ENCODE results near the gene TCERG1L.

Gene TCERG1L

GRCh38 chr10:131224106-131224505, 87.4 kb downstream of the TCERG1L start:
- Histone ChIP-seq H3K36me3 (ENCODE audit: control insufficient read depth, insufficient read depth, low read length) (no peaks in the 10 kb centered on the region), H3K9ac (ENCODE audit: low read length) (no peak overlapping the region), H3K4me1 (ENCODE audit: control insufficient read depth, insufficient read depth, low read length) (no peaks in the 10 kb centered on the region), H3K27me3 (ENCODE audit: control insufficient read depth, insufficient read depth, low read length) (no peaks in the 10 kb centered on the region), H3K4me3 (ENCODE audit: low read depth, low read length) (no peak overlapping the region), H3K9me3 (ENCODE audit: control insufficient read depth, insufficient read depth, low read depth, low read length) (no peaks in the 10 kb centered on the region), H3K27ac (ENCODE audit: low read depth, low read length) (no peak overlapping the region)

- Histone ChIP-seq H3K27me3 (ENCODE audit: control insufficient read depth, insufficient read depth, low read length) (no peaks in the 10 kb centered on the region), H3K9me3 (ENCODE audit: control insufficient read depth, insufficient read depth, low read depth, low read length) (no peaks in the 10 kb centered on the region), H3K36me3 (ENCODE audit: control insufficient read depth, insufficient read depth, low read length) (no peaks in the 10 kb centered on the region), H3K27ac (ENCODE audit: low read depth, low read length) (no peak overlapping the region), H3K4me3 (ENCODE audit: low read depth, low read length) (no peak overlapping the region), H3K4me1 (ENCODE audit: control insufficient read depth, insufficient read depth, low read length) (no peaks in the 10 kb centered on the region), H3K9ac (ENCODE audit: low read length) (no peak overlapping the region)
Measured at GRCh38 chr10:131223422-131223821, 88.1 kb downstream of the TCERG1L start.

- Histone ChIP-seq H3K4me3 (ENCODE audit: low read depth, low read length) (no peak overlapping the region), H3K4me1 (ENCODE audit: control insufficient read depth, insufficient read depth, low read length) (no peaks in the 10 kb centered on the region), H3K36me3 (ENCODE audit: control insufficient read depth, insufficient read depth, low read length) (no peaks in the 10 kb centered on the region), H3K27me3 (ENCODE audit: control insufficient read depth, insufficient read depth, low read length) (no peaks in the 10 kb centered on the region), H3K9me3 (ENCODE audit: control insufficient read depth, insufficient read depth, low read depth, low read length) (no peaks in the 10 kb centered on the region), H3K27ac (ENCODE audit: low read depth, low read length) (no peak overlapping the region), H3K9ac (ENCODE audit: low read length) (no peak overlapping the region)
Measured at GRCh38 chr10:131222986-131223385, 88.5 kb downstream of the TCERG1L start.

- Histone ChIP-seq H3K27me3 (ENCODE audit: control insufficient read depth, insufficient read depth, low read length) (no peaks in the 10 kb centered on the region), H3K9me3 (ENCODE audit: control insufficient read depth, insufficient read depth, low read depth, low read length) (no peaks in the 10 kb centered on the region), H3K4me1 (ENCODE audit: control insufficient read depth, insufficient read depth, low read length) (no peaks in the 10 kb centered on the region), H3K9ac (ENCODE audit: low read length) (no peak overlapping the region), H3K27ac (ENCODE audit: low read depth, low read length) (no peak overlapping the region), H3K4me3 (ENCODE audit: low read depth, low read length) (no peak overlapping the region), H3K36me3 (ENCODE audit: control insufficient read depth, insufficient read depth, low read length) (no peaks in the 10 kb centered on the region)
Measured at GRCh38 chr10:131221632-131222277, 89.8 kb downstream of the TCERG1L start.

- no peak overlapping the region for H3K9ac ChIP-seq (ENCODE audit: low read length)
- no peaks in the 10 kb centered on the region for H3K4me1 ChIP-seq (ENCODE audit: control insufficient read depth, insufficient read depth, low read length)
- H3K36me3 ChIP-seq (ENCODE audit: control insufficient read depth, insufficient read depth, low read length) = no peaks in the 10 kb centered on the region
- H3K9me3 ChIP-seq (ENCODE audit: control insufficient read depth, insufficient read depth, low read depth, low read length) = no peaks in the 10 kb centered on the region
- no peaks in the 10 kb centered on the region for H3K27me3 ChIP-seq (ENCODE audit: control insufficient read depth, insufficient read depth, low read length)
- no peak overlapping the region for H3K27ac ChIP-seq (ENCODE audit: low read depth, low read length)
- no peak overlapping the region for H3K4me3 ChIP-seq (ENCODE audit: low read depth, low read length)
Measured at GRCh38 chr10:131220601-131221171, 90.8 kb downstream of the TCERG1L start.

- Histone ChIP-seq H3K9me3 (ENCODE audit: control insufficient read depth, insufficient read depth, low read depth, low read length) (no peaks in the 10 kb centered on the region), H3K4me1 (ENCODE audit: control insufficient read depth, insufficient read depth, low read length) (no peaks in the 10 kb centered on the region), H3K9ac (ENCODE audit: low read length) (no peak overlapping the region), H3K4me3 (ENCODE audit: low read depth, low read length) (no peak overlapping the region), H3K27me3 (ENCODE audit: control insufficient read depth, insufficient read depth, low read length) (no peaks in the 10 kb centered on the region), H3K36me3 (ENCODE audit: control insufficient read depth, insufficient read depth, low read length) (no peaks in the 10 kb centered on the region), H3K27ac (ENCODE audit: low read depth, low read length) (no peak overlapping the region)
Measured at GRCh38 chr10:131219955-131220489, 91.5 kb downstream of the TCERG1L start.

GRCh38 chr10:131219584-131219886, 92.0 kb downstream of the TCERG1L start:
- no peaks in the 10 kb centered on the region for H3K9me3 ChIP-seq (ENCODE audit: control insufficient read depth, insufficient read depth, low read depth, low read length)
- no peaks in the 10 kb centered on the region for H3K27me3 ChIP-seq (ENCODE audit: control insufficient read depth, insufficient read depth, low read length)
- no peak overlapping the region for H3K4me3 ChIP-seq (ENCODE audit: low read depth, low read length)
- H3K27ac ChIP-seq (ENCODE audit: low read depth, low read length) = no peak overlapping the region
- H3K4me1 ChIP-seq (ENCODE audit: control insufficient read depth, insufficient read depth, low read length) = no peaks in the 10 kb centered on the region
- H3K36me3 ChIP-seq (ENCODE audit: control insufficient read depth, insufficient read depth, low read length) = no peaks in the 10 kb centered on the region
- H3K9ac ChIP-seq (ENCODE audit: low read length) = no peak overlapping the region

GRCh38 chr10:131218811-131219583, 92.5 kb downstream of the TCERG1L start:
- Histone ChIP-seq H3K4me1 (ENCODE audit: control insufficient read depth, insufficient read depth, low read length) (no peaks in the 10 kb centered on the region), H3K4me3 (ENCODE audit: low read depth, low read length) (no peak overlapping the region), H3K9ac (ENCODE audit: low read length) (no peak overlapping the region), H3K36me3 (ENCODE audit: control insufficient read depth, insufficient read depth, low read length) (no peaks in the 10 kb centered on the region), H3K27ac (ENCODE audit: low read depth, low read length) (no peak overlapping the region), H3K27me3 (ENCODE audit: control insufficient read depth, insufficient read depth, low read length) (no peaks in the 10 kb centered on the region), H3K9me3 (ENCODE audit: control insufficient read depth, insufficient read depth, low read depth, low read length) (no peaks in the 10 kb centered on the region)

- Histone ChIP-seq H3K4me1 (ENCODE audit: control insufficient read depth, insufficient read depth, low read length) (no peaks in the 10 kb centered on the region), H3K9me3 (ENCODE audit: control insufficient read depth, insufficient read depth, low read depth, low read length) (no peaks in the 10 kb centered on the region), H3K9ac (ENCODE audit: low read length) (no peak overlapping the region), H3K36me3 (ENCODE audit: control insufficient read depth, insufficient read depth, low read length) (no peaks in the 10 kb centered on the region), H3K4me3 (ENCODE audit: low read depth, low read length) (no peak overlapping the region), H3K27ac (ENCODE audit: low read depth, low read length) (no peak overlapping the region), H3K27me3 (ENCODE audit: control insufficient read depth, insufficient read depth, low read length) (no peaks in the 10 kb centered on the region)
Measured at GRCh38 chr10:131216681-131217230, 94.8 kb downstream of the TCERG1L start.

GRCh38 chr10:131215776-131216175, 95.7 kb downstream of the TCERG1L start:
- no peaks in the 10 kb centered on the region for H3K4me1 ChIP-seq (ENCODE audit: control insufficient read depth, insufficient read depth, low read length)
- H3K9me3 ChIP-seq (ENCODE audit: control insufficient read depth, insufficient read depth, low read depth, low read length) = no peaks in the 10 kb centered on the region
- no peak overlapping the region for H3K27ac ChIP-seq (ENCODE audit: low read depth, low read length)
- H3K27me3 ChIP-seq (ENCODE audit: control insufficient read depth, insufficient read depth, low read length) = no peaks in the 10 kb centered on the region
- no peak overlapping the region for H3K9ac ChIP-seq (ENCODE audit: low read length)
- no peak overlapping the region for H3K4me3 ChIP-seq (ENCODE audit: low read depth, low read length)
- H3K36me3 ChIP-seq (ENCODE audit: control insufficient read depth, insufficient read depth, low read length) = no peaks in the 10 kb centered on the region
